IMR-90 (cell line): ENCODE measurements around the gene PNPLA1. TPM values are rescaled to one million over a fixed set of nuclear protein-coding genes. Genes with fewer than 3 reads are reported as not detected.

Source experiments
- ATAC-seq: fragments of 200-7000 bp; cut with Tn5 transposase; 2 replicates; pipeline ENCODE4 v1.9.1; 2020; ENCODE audit warnings: low read depth, mild to moderate bottlenecking, moderate library complexity
- BruUV-seq: library from RNA; stranded (reverse); fragments of 400-500 nt; replicated peaks from 2 replicates; lab custom pipeline; 2021; lab: Mats Ljungman, UMichigan
- CTCF ChIA-PET: fragments of 300-600 bp; formaldehyde crosslinking; extraction: SDS; loops from one replicate; lab custom pipeline; 2021; ENCODE audit warnings: antibody characterized with exemption; lab: Yijun Ruan, JAX
- POLR2A ChIA-PET: fragments of 300-600 bp; sonication (Branson Sonifier 250); formaldehyde crosslinking; loops from one replicate; lab custom pipeline; 2022; ENCODE audit warnings: antibody characterized with exemption; ENCODE audit not compliant: unreplicated experiment; lab: Charles Lee
- DNase-seq: peaks from one replicate; pipeline ENCODE4 v3.0.0; 2013
- H2AFZ ChIP-seq: replicated peaks from 2 replicates; pipeline ENCODE3; 2013; ENCODE audit warnings: low read length, mild to moderate bottlenecking; ENCODE audit not compliant: poor library complexity
- H2AK5ac ChIP-seq: 2 replicates; pipeline ENCODE4 v1.6.1; 2013; ENCODE audit warnings: low read depth, low read length, inconsistent platforms
- H2AK9ac ChIP-seq: replicated peaks from 2 replicates; pipeline ENCODE3; 2013; ENCODE audit warnings: mild to moderate bottlenecking, low read depth, low read length, moderate library complexity; ENCODE audit not compliant: poor library complexity
- H2BK120ac ChIP-seq: 2 replicates; pipeline ENCODE4 v1.6.1; 2013; ENCODE audit warnings: low read depth, low read length, inconsistent platforms
- H2BK15ac ChIP-seq: 3 replicates; pipeline ENCODE4 v1.6.1; 2013; ENCODE audit warnings: low read depth, low read length, inconsistent platforms
- H2BK20ac ChIP-seq: 2 replicates; pipeline ENCODE4 v1.6.1; 2013; ENCODE audit warnings: low read depth, mild to moderate bottlenecking, inconsistent platforms, low read length, moderate library complexity
- H2BK5ac ChIP-seq: 2 replicates; pipeline ENCODE4 v1.6.1; 2013; ENCODE audit warnings: mild to moderate bottlenecking, low read depth, low read length, inconsistent platforms; ENCODE audit not compliant: poor library complexity, severe bottlenecking
- H3K14ac ChIP-seq: replicated peaks from 2 replicates; pipeline ENCODE4 v1.6.1; 2013; ENCODE audit warnings: low read depth, low read length, inconsistent platforms
- H3K18ac ChIP-seq: 2 replicates; pipeline ENCODE4 v1.6.1; 2013; ENCODE audit warnings: low read depth, low read length, control low read depth
- H3K23ac ChIP-seq: 2 replicates; pipeline ENCODE4 v1.6.1; 2013; ENCODE audit warnings: low read depth, low read length, inconsistent platforms
- H3K27ac ChIP-seq: 2 replicates; pipeline ENCODE4 v1.5.1; 2013; ENCODE audit warnings: mild to moderate bottlenecking, control low read depth, low read length; ENCODE audit not compliant: insufficient read depth
- H3K27me3 ChIP-seq: 2 replicates; pipeline ENCODE4 v1.6.1; 2013; ENCODE audit warnings: low read length; ENCODE audit not compliant: control insufficient read depth, insufficient read depth
- H3K36me3 ChIP-seq: 2 replicates; pipeline ENCODE4 v1.6.1; 2013; ENCODE audit warnings: low read length, mixed read lengths; ENCODE audit not compliant: control insufficient read depth, insufficient read depth
- H3K4ac ChIP-seq: 2 replicates; pipeline ENCODE4 v1.6.1; 2013; ENCODE audit warnings: low read depth, low read length, inconsistent platforms
- H3K4me1 ChIP-seq: 2 replicates; pipeline ENCODE4 v1.6.1; 2013; ENCODE audit warnings: low read length, mixed read lengths; ENCODE audit not compliant: control insufficient read depth, insufficient read depth
- H3K4me2 ChIP-seq: 2 replicates; pipeline ENCODE4 v1.6.1; 2013; ENCODE audit warnings: low read depth, mild to moderate bottlenecking, control low read depth, low read length, moderate library complexity
- H3K4me3 ChIP-seq: 2 replicates; pipeline ENCODE4 v1.5.1; 2013; ENCODE audit warnings: low read depth, mild to moderate bottlenecking, control low read depth, low read length, moderate library complexity; ENCODE audit not compliant: insufficient read depth
- H3K56ac ChIP-seq: 2 replicates; pipeline ENCODE4 v1.6.1; 2013; ENCODE audit warnings: low read length, inconsistent platforms; ENCODE audit not compliant: insufficient read depth; ENCODE audit errors: extremely low read depth
- H3K79me1 ChIP-seq, 2 experiments: 2 replicates each; pipeline ENCODE4 v1.6.1; 2013; ENCODE audit warnings: low read length in 2 of 2, inconsistent platforms in 1 of 2, low read depth in 1 of 2
- H3K9ac ChIP-seq: 2 replicates; pipeline ENCODE4 v1.6.1; 2013; ENCODE audit warnings: low read depth, low read length, control low read depth
- H3K9me1 ChIP-seq: 2 replicates; pipeline ENCODE4 v1.6.1; 2013; ENCODE audit warnings: low read length, inconsistent platforms; ENCODE audit not compliant: insufficient read depth
- H3K9me3 ChIP-seq: 2 replicates; pipeline ENCODE4 v1.6.1; 2013; ENCODE audit warnings: low read length; ENCODE audit not compliant: control insufficient read depth, insufficient read depth
- H4K20me1 ChIP-seq: 2 replicates; pipeline ENCODE4 v1.6.1; 2013; ENCODE audit warnings: low read length, inconsistent platforms; ENCODE audit not compliant: insufficient read depth
- H4K5ac ChIP-seq: 2 replicates; pipeline ENCODE4 v1.6.1; 2013; ENCODE audit warnings: mild to moderate bottlenecking, low read depth, low read length, control low read depth
- H4K8ac ChIP-seq, 2 experiments: 2 replicates each; pipeline ENCODE4 v1.6.1; 2013; ENCODE audit warnings: low read depth in 2 of 2, low read length in 2 of 2, control low read depth in 1 of 2, inconsistent platforms in 1 of 2
- H4K91ac ChIP-seq: 2 replicates; pipeline ENCODE4 v1.6.1; 2013; ENCODE audit warnings: low read depth, low read length, inconsistent platforms; ENCODE audit not compliant: insufficient read depth
- BHLHE40 ChIP-seq: fragments of 150-350 bp; IDR thresholded peaks from 2 replicates; pipeline ENCODE4 v1.6.1; 2016; ENCODE audit warnings: mild to moderate bottlenecking, low read depth, low read length
- CEBPB ChIP-seq: IDR thresholded peaks from 2 replicates; pipeline ENCODE4 v1.6.1; 2012; ENCODE audit warnings: low read depth, low read length, improper control_type of control experiment
- CHD1 ChIP-seq: IDR thresholded peaks from 2 replicates; pipeline ENCODE4 v1.6.1; 2012; ENCODE audit warnings: low read depth, low read length, improper control_type of control experiment
- CTCF ChIP-seq: conservative IDR thresholded peaks from 2 replicates; pipeline ENCODE4 v1.5.1; 2012; ENCODE audit warnings: mild to moderate bottlenecking, low read depth, low read length, improper control_type of control experiment
- ELK1 ChIP-seq: fragments of 150-350 bp; IDR thresholded peaks from 2 replicates; pipeline ENCODE4 v1.6.1; 2016; ENCODE audit warnings: low read depth, mild to moderate bottlenecking, low read length, moderate library complexity, borderline replicate concordance
- FOS ChIP-seq: fragments of 150-350 bp; IDR thresholded peaks from 2 replicates; pipeline ENCODE4 v1.6.1; 2016; ENCODE audit warnings: low read depth, low read length
- MAFK ChIP-seq: IDR thresholded peaks from 2 replicates; pipeline ENCODE4 v1.6.1; 2012; ENCODE audit warnings: low read depth, low read length, improper control_type of control experiment
- MAZ ChIP-seq: IDR thresholded peaks from 2 replicates; pipeline ENCODE4 v1.6.1; 2012; ENCODE audit warnings: low read depth, mild to moderate bottlenecking, low read length, improper control_type of control experiment, moderate library complexity, borderline replicate concordance
- MXI1 ChIP-seq: IDR thresholded peaks from 2 replicates; pipeline ENCODE4 v1.6.1; 2012; ENCODE audit warnings: low read depth, mild to moderate bottlenecking, low read length, moderate library complexity, borderline replicate concordance
- NFE2L2 ChIP-seq: fragments of 150-350 bp; IDR thresholded peaks from 2 replicates; pipeline ENCODE4 v1.6.1; 2016; ENCODE audit warnings: low read depth, mild to moderate bottlenecking, low read length
- POLR2A ChIP-seq: IDR thresholded peaks from 2 replicates; pipeline ENCODE4 v1.6.1; 2012; ENCODE audit warnings: mild to moderate bottlenecking, low read depth, low read length
- RAD21 ChIP-seq: IDR thresholded peaks from 2 replicates; pipeline ENCODE4 v1.6.1; 2012; ENCODE audit warnings: low read length, improper control_type of control experiment
- RCOR1 ChIP-seq: IDR thresholded peaks from 2 replicates; pipeline ENCODE4 v1.6.1; 2012; ENCODE audit warnings: mild to moderate bottlenecking, low read length, improper control_type of control experiment; ENCODE audit not compliant: insufficient replicate concordance
- RFX5 ChIP-seq: IDR thresholded peaks from 2 replicates; pipeline ENCODE4 v1.8.0; 2012; ENCODE audit warnings: low read depth, mild to moderate bottlenecking, low read length, moderate library complexity
- SMC3 ChIP-seq: fragments of 150-350 bp; IDR thresholded peaks from 2 replicates; pipeline ENCODE4 v1.6.1; 2016; ENCODE audit warnings: low read depth, mild to moderate bottlenecking, antibody characterized with exemption, low read length, moderate library complexity
- USF2 ChIP-seq: fragments of 150-350 bp; IDR thresholded peaks from 2 replicates; pipeline ENCODE4 v1.6.1; 2017; ENCODE audit warnings: mild to moderate bottlenecking, antibody characterized with exemption, low read length, low read depth
- WGBS, 2 experiments: methylation state at CpG; one replicate each; pipeline versions ENCODE4 v1.1.5 to v1.1.7; 2013; ENCODE audit warnings: missing lambda C conversion rate in 2 of 2; ENCODE audit not compliant: insufficient read length in 1 of 2; ENCODE audit errors: extremely low coverage in 2 of 2; 5-methylcytosine and 5-hydroxymethylcytosine counted together
- dilution Hi-C: fragments of 300-500 bp; cut with HindIII; formaldehyde crosslinking; loops from one replicate; pipeline ENCODE4 v1.14.3; 2018; ENCODE audit warnings: low sequenced_read_pairs; ENCODE audit not compliant: unreplicated experiment
- in situ Hi-C: fragments of 300-500 bp; cut with MboI; formaldehyde crosslinking; loops from 3 replicates; pipeline ENCODE4 v1.14.3; 2019; ENCODE audit warnings: low sequenced_read_pairs, inconsistent platforms, mixed read lengths
- intact Hi-C: fragments of 100-400 bp; cut with micrococcal nuclease; formaldehyde crosslinking; loops from 2 replicates; pipeline ENCODE4 v1.10.0; 2022
- polyA plus RNA-seq, 3 experiments: library from polyadenylated mRNA; depleted of rRNA; stranded (reverse); fragments of >200 nt; gene quantifications; 2 replicates each; pipeline ENCODE4 v1.2.3, GENCODE V29; 2012; ENCODE audit warnings: low replicate concordance in 1 of 3
- total RNA-seq: library from RNA; depleted of rRNA; stranded (reverse); fragments of >200 nt; gene quantifications from 2 replicates; pipeline ENCODE4 v1.2.3, GENCODE V29; 2012

PNPLA1 gene
- total and polyA plus RNA-seq, 2 of the 4 experiments (the other 2 are of a cell fraction) = not detected

- H4K91ac ChIP-seq = no peak overlapping the region
- no peak overlapping the region for H2BK5ac ChIP-seq
- no peak for ATAC-seq
- peaks cover 75% of the 10 kb centered on the region for H3K27me3 ChIP-seq
- no peak overlapping the region for H3K4me3 ChIP-seq
- intact Hi-C loops = no loop called here
- H3K4ac ChIP-seq = no peak overlapping the region
- in situ Hi-C loops = no loop called here
- no peak for DNase-seq
- no peak for TF ChIP-seq FOS
- TF ChIP-seq CHD1 = no peak
- no peak for TF ChIP-seq USF2
- TF ChIP-seq RFX5 = no peak
- no peak for TF ChIP-seq MAFK
- TF ChIP-seq SMC3 = no peak
- no peak for TF ChIP-seq CTCF
- no peak for TF ChIP-seq RAD21
- no peak for TF ChIP-seq RCOR1
- TF ChIP-seq NFE2L2 = no peak
- TF ChIP-seq CEBPB = no peak
- no peak for TF ChIP-seq MXI1
- TF ChIP-seq BHLHE40 = no peak
- no peak for TF ChIP-seq ELK1
- no peak for TF ChIP-seq MAZ
- TF ChIP-seq POLR2A = no peak
- H3K9me3 ChIP-seq = no peaks in the 10 kb centered on the region
- no peak overlapping the region for H2BK15ac ChIP-seq
- H3K56ac ChIP-seq = no peak overlapping the region
- no peak overlapping the region for H2AK5ac ChIP-seq
- no peak overlapping the region for H3K4me2 ChIP-seq
- H3K18ac ChIP-seq = no peak overlapping the region
- no peak overlapping the region for H4K5ac ChIP-seq
- H3K9ac ChIP-seq = no peak overlapping the region
- H3K27ac ChIP-seq = no peak overlapping the region
- H4K8ac ChIP-seq = no peak overlapping the region
- POLR2A ChIA-PET = no interaction called here
- H3K4me1 ChIP-seq = no peaks in the 10 kb centered on the region
- H2BK20ac ChIP-seq = no peak overlapping the region
- H2AFZ ChIP-seq = no peak overlapping the region
- no peaks in the 10 kb centered on the region for H3K36me3 ChIP-seq
- no peak overlapping the region for H2BK120ac ChIP-seq
- CTCF ChIA-PET = no interaction called here
- H4K20me1 ChIP-seq = no peaks in the 10 kb centered on the region
- no peak overlapping the region for H3K14ac ChIP-seq
- no peak overlapping the region for H2AK9ac ChIP-seq
- 32% methylated on average over 5 of the region's 15 CpGs; no CpG with 5 or more reads in 1 of the 2 experiments for WGBS, 2 experiments
- no peaks in the 10 kb centered on the region for H3K9me1 ChIP-seq
- H3K79me1 ChIP-seq = no peaks in the 10 kb centered on the region
- H3K23ac ChIP-seq = 0 out of 2 replicates have a peak overlapping the region, but pooled peaks have one; percentile 43
- no TSS peak for BruUV-seq
- dilution Hi-C loops = no loop called here
Measured at GRCh38 chr6:36273802-36274514, 4.1 kb downstream of the PNPLA1 start.
